Measurements from ENCODE around the gene MBP.

MBP gene

GRCh38 chr18:77105680-77106079, 26.9 kb downstream of the MBP start:
- no peak for ATAC-seq
- TF ChIP-seq, protein P1, sequence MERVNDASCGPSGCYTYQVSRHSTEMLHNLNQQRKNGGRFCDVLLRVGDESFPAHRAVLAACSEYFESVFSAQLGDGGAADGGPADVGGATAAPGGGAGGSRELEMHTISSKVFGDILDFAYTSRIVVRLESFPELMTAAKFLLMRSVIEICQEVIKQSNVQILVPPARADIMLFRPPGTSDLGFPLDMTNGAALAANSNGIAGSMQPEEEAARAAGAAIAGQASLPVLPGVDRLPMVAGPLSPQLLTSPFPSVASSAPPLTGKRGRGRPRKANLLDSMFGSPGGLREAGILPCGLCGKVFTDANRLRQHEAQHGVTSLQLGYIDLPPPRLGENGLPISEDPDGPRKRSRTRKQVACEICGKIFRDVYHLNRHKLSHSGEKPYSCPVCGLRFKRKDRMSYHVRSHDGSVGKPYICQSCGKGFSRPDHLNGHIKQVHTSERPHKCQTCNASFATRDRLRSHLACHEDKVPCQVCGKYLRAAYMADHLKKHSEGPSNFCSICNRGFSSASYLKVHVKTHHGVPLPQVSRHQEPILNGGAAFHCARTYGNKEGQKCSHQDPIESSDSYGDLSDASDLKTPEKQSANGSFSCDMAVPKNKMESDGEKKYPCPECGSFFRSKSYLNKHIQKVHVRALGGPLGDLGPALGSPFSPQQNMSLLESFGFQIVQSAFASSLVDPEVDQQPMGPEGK (CRISPR knock-in tag; IDR thresholded peaks at IDR 0.05; ENCODE audit: borderline replicate concordance): no peak
- TF ChIP-seq, protein P2, sequence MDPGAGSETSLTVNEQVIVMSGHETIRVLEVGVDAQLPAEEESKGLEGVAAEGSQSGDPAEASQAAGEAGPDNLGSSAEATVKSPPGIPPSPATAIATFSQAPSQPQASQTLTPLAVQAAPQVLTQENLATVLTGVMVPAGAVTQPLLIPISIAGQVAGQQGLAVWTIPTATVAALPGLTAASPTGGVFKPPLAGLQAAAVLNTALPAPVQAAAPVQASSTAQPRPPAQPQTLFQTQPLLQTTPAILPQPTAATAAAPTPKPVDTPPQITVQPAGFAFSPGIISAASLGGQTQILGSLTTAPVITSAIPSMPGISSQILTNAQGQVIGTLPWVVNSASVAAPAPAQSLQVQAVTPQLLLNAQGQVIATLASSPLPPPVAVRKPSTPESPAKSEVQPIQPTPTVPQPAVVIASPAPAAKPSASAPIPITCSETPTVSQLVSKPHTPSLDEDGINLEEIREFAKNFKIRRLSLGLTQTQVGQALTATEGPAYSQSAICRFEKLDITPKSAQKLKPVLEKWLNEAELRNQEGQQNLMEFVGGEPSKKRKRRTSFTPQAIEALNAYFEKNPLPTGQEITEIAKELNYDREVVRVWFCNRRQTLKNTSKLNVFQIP (CRISPR knock-in tag; IDR thresholded peaks at IDR 0.05; ENCODE audit: borderline replicate concordance, low read depth): no peak
- TF ChIP-seq, protein P3, sequence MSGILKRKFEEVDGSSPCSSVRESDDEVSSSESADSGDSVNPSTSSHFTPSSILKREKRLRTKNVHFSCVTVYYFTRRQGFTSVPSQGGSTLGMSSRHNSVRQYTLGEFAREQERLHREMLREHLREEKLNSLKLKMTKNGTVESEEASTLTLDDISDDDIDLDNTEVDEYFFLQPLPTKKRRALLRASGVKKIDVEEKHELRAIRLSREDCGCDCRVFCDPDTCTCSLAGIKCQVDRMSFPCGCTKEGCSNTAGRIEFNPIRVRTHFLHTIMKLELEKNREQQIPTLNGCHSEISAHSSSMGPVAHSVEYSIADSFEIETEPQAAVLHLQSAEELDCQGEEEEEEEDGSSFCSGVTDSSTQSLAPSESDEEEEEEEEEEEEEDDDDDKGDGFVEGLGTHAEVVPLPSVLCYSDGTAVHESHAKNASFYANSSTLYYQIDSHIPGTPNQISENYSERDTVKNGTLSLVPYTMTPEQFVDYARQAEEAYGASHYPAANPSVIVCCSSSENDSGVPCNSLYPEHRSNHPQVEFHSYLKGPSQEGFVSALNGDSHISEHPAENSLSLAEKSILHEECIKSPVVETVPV (CRISPR knock-in tag; IDR thresholded peaks at IDR 0.05): no peak
- TF ChIP-seq SNAI2 (CRISPR knock-in tag; IDR thresholded peaks at IDR 0.05) (no peak), ARNTL (CRISPR knock-in tag; IDR thresholded peaks at IDR 0.05; ENCODE audit: borderline replicate concordance, low read depth) (no peak), OSR1 (CRISPR knock-in tag; IDR thresholded peaks at IDR 0.05) (no peak), ZNF8 (CRISPR knock-in tag; IDR thresholded peaks at IDR 0.05) (no peak), ZFP30 (CRISPR knock-in tag; IDR thresholded peaks at IDR 0.05) (no peak), BACH2 (CRISPR knock-in tag; IDR thresholded peaks at IDR 0.05; ENCODE audit: borderline replicate concordance) (no peak), ISL1 (CRISPR knock-in tag; IDR thresholded peaks at IDR 0.05) (no peak), PPARA (CRISPR knock-in tag; IDR thresholded peaks at IDR 0.05; ENCODE audit: borderline replicate concordance) (no peak), ZFP3 (CRISPR knock-in tag; IDR thresholded peaks at IDR 0.05) (no peak), RARB (CRISPR knock-in tag; IDR thresholded peaks at IDR 0.05) (no peak), TSHZ2 (CRISPR knock-in tag; IDR thresholded peaks at IDR 0.05) (no peak)

DNA sequence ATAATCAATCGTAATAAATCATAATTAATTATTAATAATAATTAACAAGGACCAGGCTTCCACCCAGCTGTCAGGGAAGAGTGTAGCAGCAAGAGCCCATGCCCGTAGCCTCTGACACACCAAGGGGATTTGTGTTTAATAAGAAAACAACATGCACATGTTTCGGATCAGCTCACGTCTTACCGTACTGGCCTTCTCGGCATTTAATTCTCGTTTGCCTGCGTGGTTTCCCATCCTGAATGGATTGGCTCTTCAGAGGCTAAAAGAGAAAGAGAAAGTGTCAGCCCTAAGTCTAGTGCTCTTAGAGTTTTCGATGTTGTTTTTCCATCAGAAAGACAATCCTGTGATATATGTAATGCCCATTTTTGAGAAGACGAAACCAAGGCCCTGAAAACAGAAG, 27.6 kb downstream of the MBP start:
- ATAC-seq: no peak
- TF ChIP-seq ESRRG (CRISPR knock-in tag; IDR thresholded peaks at IDR 0.05) (no peak), TCF4 (CRISPR knock-in tag; IDR thresholded peaks at IDR 0.05; ENCODE audit: borderline replicate concordance) (no peak), OSR1 (CRISPR knock-in tag; IDR thresholded peaks at IDR 0.05) (no peak), TSHZ2 (CRISPR knock-in tag; IDR thresholded peaks at IDR 0.05) (no peak), TOX (CRISPR knock-in tag; IDR thresholded peaks at IDR 0.05; ENCODE audit: borderline replicate concordance) (no peak), RARB (CRISPR knock-in tag; IDR thresholded peaks at IDR 0.05) (no peak), ZNF70 (CRISPR knock-in tag; IDR thresholded peaks at IDR 0.05) (no peak), ZFP3 (CRISPR knock-in tag; IDR thresholded peaks at IDR 0.05) (no peak), ZNF8 (CRISPR knock-in tag; IDR thresholded peaks at IDR 0.05) (no peak), ZNF565 (CRISPR knock-in tag; conservative IDR thresholded peaks at IDR 0.05; ENCODE audit: low read depth) (no peak), CSDC2 (CRISPR knock-in tag; IDR thresholded peaks at IDR 0.05) (no peak), ZC3H10 (CRISPR knock-in tag; IDR thresholded peaks at IDR 0.05) (no peak), CREB5 (CRISPR knock-in tag; IDR thresholded peaks at IDR 0.05; ENCODE audit: low read depth) (no peak), ARNTL (CRISPR knock-in tag; IDR thresholded peaks at IDR 0.05; ENCODE audit: borderline replicate concordance, low read depth) (no peak), GLIS3 (CRISPR knock-in tag; IDR thresholded peaks at IDR 0.05) (no peak)
- TF ChIP-seq, protein P1 (CRISPR knock-in tag; IDR thresholded peaks at IDR 0.05; ENCODE audit: borderline replicate concordance): no peak
- TF ChIP-seq, protein P2 (CRISPR knock-in tag; IDR thresholded peaks at IDR 0.05; ENCODE audit: borderline replicate concordance, low read depth): no peak

All from SK-N-SH treated with all-trans-retinoic acid at 6 μM for 48 hours (cell line).